NK-92 treated with Interleukin-12 subunit alpha and Interleukin-12 subunit beta, amount 100 ng/mL, for 24 hours (cell line): ENCODE data around the gene KRTAP10-2.
"Not testable (repeated sequence)": the region's sequence is repeated elsewhere in the genome, so short reads cannot be mapped to it uniquely, and the experiment has no call there.

Experiments used
- DNase-seq: peaks from one replicate; lab custom pipeline; 2025; lab: John Stamatoyannopoulos, UW

Gene KRTAP10-2, protein sequence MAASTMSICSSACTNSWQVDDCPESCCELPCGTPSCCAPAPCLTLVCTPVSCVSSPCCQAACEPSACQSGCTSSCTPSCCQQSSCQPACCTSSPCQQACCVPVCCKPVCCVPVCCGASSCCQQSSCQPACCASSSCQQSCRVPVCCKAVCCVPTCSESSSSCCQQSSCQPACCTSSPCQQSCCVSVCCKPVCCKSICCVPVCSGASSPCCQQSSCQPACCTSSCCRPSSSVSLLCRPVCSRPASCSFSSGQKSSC

DNA sequence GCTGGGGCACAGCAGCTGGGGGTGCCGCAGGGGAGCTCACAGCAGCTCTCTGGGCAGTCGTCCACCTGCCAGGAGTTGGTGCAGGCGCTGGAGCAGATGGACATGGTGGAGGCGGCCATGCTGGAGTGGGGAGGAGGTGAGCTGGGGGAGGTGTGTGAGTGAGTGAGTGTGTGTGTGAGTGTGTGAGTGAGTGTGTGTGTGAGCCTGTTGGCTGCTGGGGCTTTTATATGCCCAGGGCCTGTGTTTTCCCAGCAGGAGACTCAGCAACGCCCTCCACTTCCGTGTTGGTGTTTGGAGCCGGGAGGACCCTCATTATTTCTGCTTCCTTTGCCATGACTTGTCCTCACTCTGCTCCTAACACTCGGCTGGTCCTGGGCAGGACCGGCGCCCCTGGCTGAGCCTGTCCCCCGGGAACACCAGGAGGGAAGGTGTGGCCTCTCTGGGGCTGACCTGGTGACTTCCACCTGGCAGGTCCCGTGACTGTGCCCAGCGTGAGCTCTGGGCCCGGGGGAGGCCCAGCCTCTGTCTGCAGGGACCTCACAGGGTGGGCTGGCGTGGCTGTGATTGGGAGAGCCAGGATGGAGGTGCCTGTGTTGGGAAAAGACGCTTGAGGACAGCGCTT is at the start of gene KRTAP10-2:
Gene KRTAP10-2, minus strand, starts transcription at position 166 of the 622 bp plus-strand sequence. Its CDS starts 47 bp downstream, at position 119.
- no peak for DNase-seq

DNA sequence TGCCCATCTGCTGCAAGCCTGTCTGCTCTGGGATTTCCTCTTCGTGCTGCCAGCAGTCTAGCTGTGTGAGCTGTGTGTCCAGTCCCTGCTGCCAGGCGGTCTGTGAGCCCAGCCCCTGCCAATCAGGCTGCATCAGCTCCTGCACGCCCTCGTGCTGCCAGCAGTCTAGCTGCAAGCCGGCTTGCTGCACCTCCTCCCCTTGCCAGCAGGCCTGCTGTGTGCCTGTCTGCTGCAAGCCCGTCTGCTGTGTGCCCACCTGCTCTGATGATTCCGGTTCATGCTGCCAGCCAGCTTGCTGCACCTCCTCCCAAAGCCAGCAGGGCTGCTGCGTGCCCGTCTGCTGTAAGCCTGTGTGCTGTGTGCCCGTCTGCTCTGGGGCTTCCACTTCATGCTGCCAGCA is 49.8 kb upstream of the KRTAP10-2 start:
- not testable (repeated sequence) for DNase-seq

DNA sequence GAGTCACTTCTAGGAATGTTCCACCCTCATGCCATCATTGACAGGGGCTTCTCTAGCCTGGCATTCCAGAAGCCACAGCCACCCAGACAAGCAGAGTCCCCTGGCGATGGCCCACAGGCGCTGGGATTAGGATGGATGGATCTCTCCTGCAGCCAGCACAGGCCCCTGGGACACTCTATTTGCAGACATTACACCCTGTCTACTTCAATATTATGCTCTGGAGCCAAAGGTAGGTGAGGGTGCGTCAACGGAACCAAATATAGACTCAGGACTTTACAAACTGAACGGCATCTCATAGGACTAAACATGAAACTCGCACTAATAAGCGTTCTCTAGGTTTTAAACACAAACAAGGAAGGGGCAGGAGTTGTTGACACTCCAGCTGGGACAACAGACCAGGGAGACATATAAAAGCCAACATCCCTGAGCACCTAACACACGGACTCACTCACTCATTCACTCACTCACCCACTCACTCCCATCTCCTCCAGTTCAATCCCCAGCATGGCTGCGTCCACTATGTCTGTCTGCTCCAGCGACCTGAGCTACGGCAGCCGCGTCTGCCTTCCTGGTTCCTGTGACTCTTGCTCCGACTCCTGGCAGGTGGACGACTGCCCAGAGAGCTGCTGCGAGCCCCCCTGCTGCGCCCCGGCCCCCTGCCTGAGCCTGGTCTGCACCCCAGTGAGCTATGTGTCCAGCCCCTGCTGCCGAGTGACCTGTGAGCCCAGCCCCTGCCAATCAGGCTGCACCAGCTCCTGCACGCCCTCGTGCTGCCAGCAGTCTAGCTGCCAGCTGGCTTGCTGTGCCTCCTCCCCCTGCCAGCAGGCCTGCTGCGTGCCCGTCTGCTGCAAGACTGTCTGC is 49.0 kb upstream of the KRTAP10-2 start, which contains the start of gene KRTAP10-7:
Gene KRTAP10-7, plus strand, starts transcription at position 480 of the 861 bp plus-strand sequence. Its CDS starts 25 bp downstream, at position 505.
- DNase-seq: not testable (repeated sequence)

DNA sequence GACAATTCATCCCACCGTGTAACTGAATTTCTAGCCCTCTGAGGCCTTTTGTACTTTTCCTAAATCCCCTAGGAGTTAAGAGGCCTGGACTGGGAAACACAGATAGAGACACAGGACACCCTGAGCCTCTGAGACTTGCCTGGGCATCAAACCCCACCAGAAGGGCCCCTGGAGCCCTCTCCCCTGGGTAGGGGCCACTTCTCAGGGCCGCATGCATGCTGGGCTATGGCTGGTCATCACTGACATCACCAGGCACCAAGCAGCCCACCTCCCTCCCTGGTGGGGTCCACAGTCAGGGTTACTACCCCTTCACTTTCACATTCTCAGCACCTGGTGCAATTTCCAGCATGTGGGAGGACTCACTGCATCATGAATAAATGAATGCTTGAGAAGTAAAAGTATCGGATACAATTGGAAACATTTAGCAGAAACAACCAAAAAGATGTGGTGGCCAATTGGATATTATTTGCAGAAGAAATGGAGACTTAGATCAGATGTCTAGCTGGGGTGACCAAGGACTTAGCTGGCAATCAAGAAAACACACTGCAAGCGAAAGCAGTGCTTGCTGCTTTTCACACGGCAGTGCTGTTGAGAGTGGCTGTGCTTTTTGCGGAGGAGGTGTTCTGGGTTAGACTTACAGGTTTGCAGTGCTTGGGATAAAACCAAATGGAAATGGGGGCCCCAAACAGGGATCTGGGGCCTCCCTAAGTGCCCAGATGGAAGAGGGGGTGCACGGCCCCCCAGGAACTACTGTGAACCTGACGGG is 48.1 kb upstream of the KRTAP10-2 start:
- DNase-seq: no peak

GRCh38 chr21:44598061-44598460 is 46.8 kb upstream of the KRTAP10-2 start:
- no peak for DNase-seq

GRCh38 chr21:44596068-44596725 is 44.9 kb upstream of the KRTAP10-2 start:
- no peak for DNase-seq

- no peak for DNase-seq
Measured at GRCh38 chr21:44595524-44595923, 44.2 kb upstream of the KRTAP10-2 start.

DNA sequence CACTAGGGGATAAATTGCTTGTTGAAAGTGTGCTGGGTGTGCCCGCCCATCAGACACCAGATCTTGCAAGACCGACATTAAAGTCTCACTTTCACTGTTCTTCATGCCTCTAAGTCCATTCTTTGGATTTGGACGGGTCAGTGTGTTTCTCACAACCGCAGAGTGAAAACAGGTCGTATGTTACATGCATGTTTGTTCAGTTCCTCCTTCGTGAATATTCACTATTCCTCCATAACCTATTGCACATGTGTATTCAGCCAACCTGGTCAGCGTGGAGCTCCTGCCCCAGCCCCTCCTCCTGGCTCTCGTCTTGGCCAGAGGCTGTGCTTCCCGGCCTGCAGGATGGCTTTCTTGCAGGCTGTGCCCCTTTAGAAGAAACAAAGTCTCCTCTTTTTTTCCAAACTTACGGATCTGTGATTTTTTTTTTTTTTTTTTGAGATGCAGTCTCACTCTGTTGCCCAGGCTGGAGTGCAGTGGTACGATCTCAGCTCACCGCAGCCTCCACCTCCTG is 43.2 kb upstream of the KRTAP10-2 start:
- no peak for DNase-seq

DNA sequence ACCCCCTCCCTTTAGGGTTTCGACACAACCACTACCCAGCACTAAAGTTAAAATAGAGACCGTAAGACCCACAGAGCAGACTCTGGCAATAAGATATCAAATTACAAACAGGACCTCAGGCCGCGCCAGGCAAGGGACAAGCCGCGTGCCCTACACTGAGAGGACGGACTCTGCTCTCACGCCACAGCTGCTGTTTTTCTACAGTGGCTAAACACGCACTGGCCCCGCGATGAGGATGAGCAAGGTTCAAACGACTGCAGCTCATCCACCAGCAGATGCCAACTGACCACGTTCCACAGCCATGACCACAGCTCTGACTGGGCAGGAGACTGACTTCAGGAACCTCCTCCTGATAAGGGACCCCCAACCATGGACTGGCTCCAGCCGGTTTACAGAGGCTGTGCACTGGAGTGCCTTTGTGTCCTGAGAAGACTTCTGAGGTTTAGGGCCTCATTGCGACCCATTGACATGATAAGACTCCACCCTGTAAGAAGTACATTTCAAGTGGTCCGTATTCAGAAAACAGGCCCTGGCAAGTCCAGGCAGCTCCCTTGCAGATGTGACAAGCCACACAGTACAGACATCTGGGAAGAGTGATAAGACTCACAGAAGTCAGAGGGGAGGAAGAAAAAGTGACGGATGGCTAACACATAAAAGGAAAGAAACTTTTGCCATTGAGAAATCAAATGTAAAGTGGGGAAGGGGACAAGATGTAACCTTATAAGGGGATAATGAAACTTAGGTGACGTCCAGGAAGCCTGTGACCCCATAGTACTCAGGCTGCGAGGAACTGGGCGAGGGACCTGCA is 42.5 kb upstream of the KRTAP10-2 start:
- DNase-seq: no peak

GRCh38 chr21:44592446-44593311 is 41.4 kb upstream of the KRTAP10-2 start, which contains the start of gene KRTAP10-6:
TSS of gene KRTAP10-6 (minus strand) at chr21:44592505. CDS start at chr21:44592484, 21 bp downstream.
- DNase-seq: no peak

- DNase-seq: not testable (repeated sequence)
Measured at GRCh38 chr21:44591801-44592130, 40.5 kb upstream of the KRTAP10-2 start.

DNA sequence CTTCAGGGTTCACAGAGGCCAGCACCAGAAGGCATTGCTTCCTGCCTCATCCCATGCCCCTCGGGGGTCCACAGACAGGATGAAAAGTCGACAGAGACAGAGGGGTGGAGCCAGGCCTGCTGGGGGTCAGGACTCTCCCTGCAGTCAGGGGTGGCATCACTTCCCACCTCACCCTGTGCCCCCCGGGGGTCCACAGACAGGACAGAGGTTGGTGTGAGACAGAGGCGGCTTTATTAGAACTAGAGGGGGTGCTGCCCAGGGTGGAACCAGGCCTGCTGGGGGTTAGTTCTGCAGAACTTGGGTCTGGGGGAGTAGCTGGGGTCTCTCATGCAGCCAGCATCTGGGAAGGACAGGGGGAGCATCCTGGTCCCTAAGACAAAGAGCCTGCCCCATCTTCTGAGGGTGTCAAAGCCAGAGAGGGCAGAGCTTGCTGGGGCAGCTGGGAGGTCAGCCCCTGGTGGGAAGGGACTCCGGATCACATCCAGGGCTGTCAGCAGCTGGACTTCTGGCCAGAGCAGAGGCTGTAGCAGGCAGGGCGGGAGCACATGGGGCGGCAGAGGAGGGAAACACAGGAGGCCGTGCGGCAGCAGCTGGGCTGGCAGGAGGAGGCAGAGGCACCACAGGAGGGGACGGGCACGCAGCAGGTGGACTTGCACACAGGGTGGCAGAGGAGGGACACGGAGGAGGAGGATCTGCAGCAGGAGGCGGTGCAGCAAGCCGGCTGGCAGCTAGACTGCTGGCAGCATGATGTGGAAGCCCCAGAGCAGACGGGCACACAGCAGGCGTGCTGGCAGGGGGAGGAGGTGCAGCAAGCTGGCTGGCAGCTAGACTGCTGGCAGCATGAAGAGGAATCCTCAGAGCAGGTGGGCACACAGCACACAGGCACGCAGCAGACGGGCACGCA is 39.8 kb upstream of the KRTAP10-2 start:
- DNase-seq: not testable (repeated sequence)

DNA sequence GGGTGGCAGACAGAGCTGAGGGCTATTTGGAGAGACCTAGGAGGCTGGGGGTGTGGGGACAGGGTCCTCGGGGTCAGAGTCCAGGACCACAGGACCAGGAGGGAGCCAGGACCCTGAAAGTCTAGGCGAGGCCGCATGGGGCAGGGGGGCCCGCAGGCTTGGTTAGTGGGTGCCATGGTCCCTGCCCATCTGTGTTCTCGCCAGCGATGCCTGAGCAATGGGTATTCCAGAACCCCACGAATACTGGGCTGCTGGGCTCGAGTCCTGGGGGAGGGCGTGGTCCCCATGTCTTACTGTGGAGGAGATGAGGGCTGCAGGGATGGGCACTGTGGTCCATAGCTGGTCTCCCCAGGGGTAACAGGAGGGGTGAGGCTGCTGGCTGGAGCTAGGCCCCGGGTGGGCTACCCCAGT is 39.0 kb upstream of the KRTAP10-2 start:
- no peak for DNase-seq

- no peak for DNase-seq
Measured at GRCh38 chr21:44589586-44590305, 38.4 kb upstream of the KRTAP10-2 start.

GRCh38 chr21:44589094-44589493 is 37.8 kb upstream of the KRTAP10-2 start:
- no peak for DNase-seq

GRCh38 chr21:44585892-44586291 is 34.6 kb upstream of the KRTAP10-2 start:
- no peak for DNase-seq

- DNase-seq: no peak
Measured at GRCh38 chr21:44583800-44584147, 32.5 kb upstream of the KRTAP10-2 start.
